Muscle layer of duodenum (tissue), 2 donors: Measurements from ENCODE around the gene INPP4A.

Source experiments
- H3K27ac ChIP-seq: one replicate; pipeline ENCODE4 v1.7.0; 2013; ENCODE audit warnings: mild to moderate bottlenecking, low read length
- H3K27me3 ChIP-seq: one replicate; pipeline ENCODE4 v1.7.0; 2013; ENCODE audit warnings: low read depth, mild to moderate bottlenecking, control low read depth, low read length
- H3K36me3 ChIP-seq, 2 donors: one replicate each; pipeline ENCODE4 v1.7.0; 2013; ENCODE audit warnings: low read length in 2 of 2, control low read depth in 1 of 2, mild to moderate bottlenecking in 1 of 2; ENCODE audit not compliant: insufficient read depth in 2 of 2, control insufficient read depth in 1 of 2
- H3K4me1 ChIP-seq, 2 donors: one replicate each; pipeline ENCODE4 v1.7.0; 2013; ENCODE audit warnings: low read length in 2 of 2, mild to moderate bottlenecking in 2 of 2, control low read depth in 1 of 2, moderate library complexity in 1 of 2; ENCODE audit not compliant: insufficient read depth in 2 of 2, control insufficient read depth in 1 of 2
- H3K4me3 ChIP-seq, 2 donors: one replicate each; pipeline ENCODE4 v1.7.0; 2013; ENCODE audit warnings: low read length in 2 of 2, low read depth in 1 of 2, mild to moderate bottlenecking in 1 of 2
- H3K9me3 ChIP-seq, 2 donors: one replicate each; pipeline ENCODE4 v1.7.0; 2013; ENCODE audit warnings: low read length in 2 of 2, control low read depth in 1 of 2, mild to moderate bottlenecking in 1 of 2; ENCODE audit not compliant: control insufficient read depth in 1 of 2
- donor health status: healthy.

The INPP4A gene

GRCh38 chr2:98522854-98523253 is 78.2 kb downstream of the INPP4A start:
- H3K9me3 ChIP-seq, result no peaks in the 10 kb centered on the region

GRCh38 chr2:98524168-98524567 is 79.5 kb downstream of the INPP4A start:
- peaks cover 0 to 11% of the 10 kb centered on the region in 2 donors for H3K36me3 ChIP-seq
- H3K27me3 ChIP-seq, result no peaks in the 10 kb centered on the region
- no peaks in the 10 kb centered on the region for H3K9me3 ChIP-seq
- H3K27ac ChIP-seq, result no peak overlapping the region
- peaks cover 0 to 9% of the 10 kb centered on the region in 2 donors for H3K4me1 ChIP-seq
- no peak overlapping the region for H3K4me3 ChIP-seq

More at GRCh38 chr2:98522854-98523253, 78.2 kb downstream of the INPP4A start:
- no peak overlapping the region for H3K4me3 ChIP-seq
- peaks cover 0 to 11% of the 10 kb centered on the region in 2 donors for H3K36me3 ChIP-seq
- no peak overlapping the region for H3K27ac ChIP-seq
- H3K27me3 ChIP-seq, result no peaks in the 10 kb centered on the region
- H3K4me1 ChIP-seq, result peaks cover 4 to 22% of the 10 kb centered on the region in 2 donors

DNA sequence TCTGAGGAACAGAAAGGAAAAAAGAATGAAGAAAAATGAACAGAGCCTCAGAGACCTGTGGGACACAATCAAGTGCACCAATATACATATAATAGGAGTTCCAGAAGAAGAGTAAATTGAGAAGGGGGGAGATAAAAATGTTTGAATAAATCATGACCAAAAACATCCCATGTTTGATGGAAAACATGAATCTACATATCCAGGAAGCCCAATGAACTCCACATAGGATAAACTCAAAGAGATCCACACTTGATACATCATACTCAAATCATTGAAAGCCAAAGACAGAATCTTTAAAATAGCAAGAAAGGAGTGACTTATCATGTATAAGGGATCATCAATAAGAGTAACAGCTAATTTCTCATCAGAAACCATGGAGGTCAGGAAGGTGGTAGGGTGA is 83.7 kb downstream of the INPP4A start:
- Histone ChIP-seq H3K4me1 (peaks cover 0 to 7% of the 10 kb centered on the region in 2 donors), H3K9me3 (no peaks in the 10 kb centered on the region), H3K4me3 (no peak overlapping the region)

GRCh38 chr2:98530114-98530513 is 85.5 kb downstream of the INPP4A start:
- no peaks in the 10 kb centered on the region for H3K9me3 ChIP-seq
- no peaks in the 10 kb centered on the region for H3K27me3 ChIP-seq
- no peaks in the 10 kb centered on the region for H3K4me1 ChIP-seq
- no peaks in the 10 kb centered on the region for H3K36me3 ChIP-seq
- H3K4me3 ChIP-seq, result no peak overlapping the region
- H3K27ac ChIP-seq, result no peak overlapping the region

More for the DNA sequence above, 83.7 kb downstream of the INPP4A start:
- no peaks in the 10 kb centered on the region for H3K36me3 ChIP-seq
- H3K27me3 ChIP-seq, result no peaks in the 10 kb centered on the region
- H3K27ac ChIP-seq, result no peak overlapping the region

DNA sequence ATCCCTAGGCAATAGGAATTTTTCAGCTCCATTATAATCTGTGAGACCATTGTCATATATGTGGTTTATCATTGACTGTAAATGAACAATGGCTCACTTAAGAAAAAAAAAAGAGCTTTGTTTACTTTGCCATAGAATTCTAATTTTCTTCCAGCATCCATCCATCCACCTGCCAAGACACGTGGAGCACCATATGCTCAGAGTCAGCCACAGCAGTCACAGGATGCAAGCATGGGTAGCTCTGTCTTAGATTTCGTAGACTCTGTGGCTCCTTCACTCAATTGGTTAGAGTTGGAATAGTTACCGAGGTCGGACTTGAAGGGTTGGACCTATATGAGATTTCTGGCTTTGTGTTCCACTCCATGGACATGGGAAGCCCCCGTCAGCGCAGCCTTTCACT is 88.1 kb downstream of the INPP4A start:
- no peaks in the 10 kb centered on the region for H3K4me1 ChIP-seq
- peaks cover 6 to 12% of the 10 kb centered on the region in 2 donors for H3K36me3 ChIP-seq
- no peak overlapping the region for H3K4me3 ChIP-seq
- no peak overlapping the region for H3K27ac ChIP-seq
- no peaks in the 10 kb centered on the region for H3K9me3 ChIP-seq
- H3K27me3 ChIP-seq, result no peaks in the 10 kb centered on the region

GRCh38 chr2:98533547-98533946 is 88.9 kb downstream of the INPP4A start:
- no peaks in the 10 kb centered on the region for H3K9me3 ChIP-seq
- peaks cover 14 to 20% of the 10 kb centered on the region in 2 donors for H3K36me3 ChIP-seq
- no peaks in the 10 kb centered on the region for H3K27me3 ChIP-seq
- H3K27ac ChIP-seq, result no peak overlapping the region
- no peaks in the 10 kb centered on the region for H3K4me1 ChIP-seq
- no peak overlapping the region for H3K4me3 ChIP-seq

DNA sequence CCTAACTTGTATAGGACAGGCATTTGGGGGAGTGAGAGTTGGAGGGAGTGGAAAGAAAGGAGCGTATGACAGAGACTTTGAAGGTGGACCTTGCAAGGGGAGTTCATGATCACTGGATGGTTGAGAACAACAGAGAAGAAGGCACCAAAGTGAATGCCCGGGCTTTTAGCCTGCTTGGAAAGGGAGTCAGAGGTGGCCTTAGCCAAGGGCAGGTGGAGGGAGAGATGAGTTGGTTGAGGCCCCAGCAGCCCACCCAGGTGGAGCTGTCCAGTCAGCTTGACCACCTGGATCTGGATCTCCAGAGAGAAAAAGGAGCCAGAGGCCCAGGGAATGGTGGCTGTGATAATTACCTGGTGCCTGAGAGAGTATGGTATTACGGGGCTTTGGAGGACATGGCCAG is 90.1 kb downstream of the INPP4A start:
- Histone ChIP-seq H3K27ac (no peak overlapping the region), H3K4me3 (no peak overlapping the region), H3K27me3 (no peaks in the 10 kb centered on the region), H3K36me3 (peaks cover 26 to 32% of the 10 kb centered on the region in 2 donors), H3K9me3 (no peaks in the 10 kb centered on the region), H3K4me1 (no peaks in the 10 kb centered on the region)

- H3K4me3 ChIP-seq, result no peak overlapping the region
- no peaks in the 10 kb centered on the region for H3K27me3 ChIP-seq
- H3K9me3 ChIP-seq, result no peaks in the 10 kb centered on the region
- no peak overlapping the region for H3K27ac ChIP-seq
- H3K4me1 ChIP-seq, result no peaks in the 10 kb centered on the region
- H3K36me3 ChIP-seq, result peaks cover 34 to 41% of the 10 kb centered on the region in 2 donors
Observed at GRCh38 chr2:98535971-98536677, 91.5 kb downstream of the INPP4A start.

DNA sequence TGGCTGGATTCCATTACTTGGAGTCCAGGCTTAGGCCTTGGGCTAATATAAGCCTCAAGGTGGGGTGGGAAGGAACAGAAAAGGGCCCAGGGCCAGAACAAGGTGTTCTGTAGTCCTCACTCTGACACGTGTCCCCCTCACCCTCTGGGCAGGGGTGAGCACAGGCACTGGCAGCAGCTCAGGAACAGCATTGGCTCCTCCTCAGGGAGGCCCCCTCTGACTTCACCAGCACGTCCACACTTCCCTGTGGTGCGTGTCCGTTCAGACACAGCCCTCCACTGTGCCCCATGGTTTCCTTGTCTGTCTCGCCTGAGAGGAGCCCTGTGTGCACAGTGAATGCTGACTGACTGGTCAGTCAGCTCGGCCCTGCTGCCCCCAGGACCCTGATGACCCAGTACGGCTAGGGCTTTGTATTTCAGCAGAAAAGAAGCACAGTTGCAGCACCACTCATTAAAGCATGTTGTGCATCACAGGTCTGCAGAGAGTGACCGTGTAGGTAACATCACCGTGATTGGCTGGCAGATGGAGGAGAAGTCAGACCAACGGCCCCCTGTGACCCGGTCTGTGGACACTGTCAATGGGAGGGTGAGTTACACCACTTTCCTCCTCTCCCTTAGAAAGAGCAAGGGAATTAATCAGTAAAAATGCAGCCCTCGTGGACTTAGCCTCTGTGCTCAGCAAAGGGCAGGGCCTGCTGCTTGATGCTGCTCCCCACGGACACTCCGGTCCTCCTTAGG is 92.9 kb downstream of the INPP4A start:
- Histone ChIP-seq H3K36me3 (peaks cover 34 to 47% of the 10 kb centered on the region in 2 donors), H3K9me3 (no peaks in the 10 kb centered on the region), H3K27me3 (no peaks in the 10 kb centered on the region), H3K4me1 (no peaks in the 10 kb centered on the region), H3K27ac (no peak overlapping the region), H3K4me3 (no peak overlapping the region)

DNA sequence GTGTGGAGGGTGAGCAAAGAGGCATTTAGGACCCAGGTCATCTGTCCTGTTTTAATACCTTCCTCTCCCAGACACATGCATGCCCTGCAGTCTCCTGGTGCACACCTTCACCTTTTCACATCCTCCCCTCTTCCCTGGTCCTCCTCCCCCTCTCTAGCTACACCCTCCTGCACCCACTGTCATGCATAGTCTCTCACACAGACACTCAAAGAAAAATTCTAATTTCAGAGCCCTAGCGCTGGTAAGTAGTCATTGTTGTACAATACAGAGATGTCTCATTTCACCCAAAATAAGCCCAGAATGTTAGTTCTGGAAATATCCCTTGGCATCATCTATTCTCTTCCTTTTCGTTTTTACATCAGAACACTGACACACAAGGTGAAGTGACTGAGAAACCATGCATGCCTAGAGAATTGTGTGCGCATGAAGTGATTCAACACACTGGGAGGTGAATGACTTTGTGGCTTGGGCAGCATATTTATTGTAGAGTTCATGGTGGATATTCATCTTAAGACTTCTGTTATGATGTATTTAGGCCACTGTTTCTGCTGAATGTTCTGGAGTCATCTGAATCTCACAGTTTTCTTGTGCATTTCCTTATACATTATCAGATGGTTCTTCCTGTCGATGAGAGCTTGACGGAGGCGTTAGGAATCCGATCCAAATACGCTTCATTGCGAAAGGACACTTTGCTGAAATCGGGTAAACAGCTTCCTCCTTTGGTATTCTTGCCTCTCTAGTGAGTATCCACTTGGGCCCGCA is 93.8 kb downstream of the INPP4A start:
- H3K4me1 ChIP-seq, result no peaks in the 10 kb centered on the region
- no peak overlapping the region for H3K27ac ChIP-seq
- H3K36me3 ChIP-seq, result peaks cover 34 to 52% of the 10 kb centered on the region in 2 donors
- H3K4me3 ChIP-seq, result no peak overlapping the region
- H3K27me3 ChIP-seq, result no peaks in the 10 kb centered on the region
- H3K9me3 ChIP-seq, result no peaks in the 10 kb centered on the region

DNA sequence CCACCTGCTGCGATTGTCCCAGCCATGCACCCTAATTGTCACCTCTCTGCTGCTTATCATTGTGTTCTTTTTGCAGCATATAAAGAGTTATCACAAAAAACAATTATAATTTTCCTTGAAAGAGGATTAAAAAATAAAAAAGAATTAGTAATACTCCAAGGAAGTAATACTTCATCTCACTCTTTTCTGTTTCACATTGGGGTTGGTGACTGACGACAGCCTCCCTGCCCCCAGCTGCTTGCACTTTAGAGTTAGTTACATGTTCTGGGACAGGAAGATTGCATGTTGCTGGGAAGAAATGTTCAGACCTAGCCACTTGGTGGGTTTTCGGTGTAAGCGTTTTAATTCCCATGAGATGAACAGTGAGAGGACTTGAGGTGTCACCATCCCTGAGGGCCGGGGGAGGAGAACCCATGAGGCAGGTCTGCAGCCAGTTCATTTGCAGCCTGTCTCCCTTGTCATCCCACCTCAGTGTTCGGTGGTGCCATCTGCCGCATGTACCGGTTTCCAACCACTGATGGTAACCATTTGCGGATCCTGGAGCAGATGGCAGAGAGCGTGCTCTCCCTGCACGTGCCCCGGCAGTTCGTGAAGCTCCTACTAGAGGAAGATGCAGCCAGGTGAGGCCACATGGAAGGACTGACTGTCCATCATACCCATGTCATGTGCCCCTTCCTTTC is 94.5 kb downstream of the INPP4A start:
- H3K4me1 ChIP-seq, result no peaks in the 10 kb centered on the region
- H3K9me3 ChIP-seq, result no peaks in the 10 kb centered on the region
- H3K36me3 ChIP-seq, result peaks cover 39 to 56% of the 10 kb centered on the region in 2 donors
- no peaks in the 10 kb centered on the region for H3K27me3 ChIP-seq
- no peak overlapping the region for H3K4me3 ChIP-seq
- no peak overlapping the region for H3K27ac ChIP-seq
